ENCODE measurements around the gene OR2Z1.

DNA sequence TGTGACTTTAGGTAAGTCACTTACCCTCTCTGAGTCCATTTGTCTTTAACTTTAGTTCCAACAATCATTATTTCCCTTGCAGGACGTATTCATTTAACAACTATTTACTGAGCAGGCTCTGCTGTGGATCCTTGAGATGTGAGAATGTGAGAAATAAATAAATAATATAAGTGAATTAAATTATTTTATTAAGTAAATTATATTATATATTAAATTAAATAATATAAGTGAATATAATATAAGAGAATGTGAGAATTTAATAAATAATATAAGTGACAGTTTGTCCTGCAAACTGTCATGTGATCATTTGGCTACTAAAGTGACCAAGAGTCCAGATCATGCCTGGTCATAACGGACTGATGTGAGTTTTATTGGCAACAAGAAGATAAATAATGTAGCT lies 598 bp downstream of the OR2Z1 start:
- TF ChIP-seq POLR2A (IDR thresholded peaks at IDR 0.05), result no peak
- TF ChIP-seq, protein P1, sequence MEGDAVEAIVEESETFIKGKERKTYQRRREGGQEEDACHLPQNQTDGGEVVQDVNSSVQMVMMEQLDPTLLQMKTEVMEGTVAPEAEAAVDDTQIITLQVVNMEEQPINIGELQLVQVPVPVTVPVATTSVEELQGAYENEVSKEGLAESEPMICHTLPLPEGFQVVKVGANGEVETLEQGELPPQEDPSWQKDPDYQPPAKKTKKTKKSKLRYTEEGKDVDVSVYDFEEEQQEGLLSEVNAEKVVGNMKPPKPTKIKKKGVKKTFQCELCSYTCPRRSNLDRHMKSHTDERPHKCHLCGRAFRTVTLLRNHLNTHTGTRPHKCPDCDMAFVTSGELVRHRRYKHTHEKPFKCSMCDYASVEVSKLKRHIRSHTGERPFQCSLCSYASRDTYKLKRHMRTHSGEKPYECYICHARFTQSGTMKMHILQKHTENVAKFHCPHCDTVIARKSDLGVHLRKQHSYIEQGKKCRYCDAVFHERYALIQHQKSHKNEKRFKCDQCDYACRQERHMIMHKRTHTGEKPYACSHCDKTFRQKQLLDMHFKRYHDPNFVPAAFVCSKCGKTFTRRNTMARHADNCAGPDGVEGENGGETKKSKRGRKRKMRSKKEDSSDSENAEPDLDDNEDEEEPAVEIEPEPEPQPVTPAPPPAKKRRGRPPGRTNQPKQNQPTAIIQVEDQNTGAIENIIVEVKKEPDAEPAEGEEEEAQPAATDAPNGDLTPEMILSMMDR (IDR thresholded peaks at IDR 0.05), result no peak
